HEK293 (cell line): ENCODE results near the gene MYT1.
"Not testable (repeated sequence)": the region's sequence is repeated elsewhere in the genome, so short reads cannot be mapped to it uniquely, and the experiment has no call there.

ENCODE experiments used
- CTCF ChIA-PET: fragments of 350-600 bp; formaldehyde crosslinking; extraction: SDS; loops from one replicate; lab custom pipeline; 2021; ENCODE audit warnings: antibody characterized with exemption; lab: Yijun Ruan, JAX
- POLR2A ChIA-PET: fragments of 300-600 bp; formaldehyde crosslinking; extraction: SDS; loops from one replicate; lab custom pipeline; 2020; ENCODE audit warnings: antibody characterized with exemption, inconsistent platforms; lab: Yijun Ruan, JAX
- H3K27ac ChIP-seq: fragments of 200-500 bp; sonication (Bioruptor generic); 2 replicates; pipeline ENCODE4 v1.5.1; 2014; ENCODE audit warnings: low read depth, low read length, control low read depth, inconsistent platforms; ENCODE audit errors: extremely low read depth
- H3K36me3 ChIP-seq, 2 experiments: fragments of 200-500 bp in 1 of 2; sonication (Bioruptor generic) in 1 of 2; 1 replicate in 1 of 2; 2 replicates in 1 of 2; pipeline ENCODE4 v1.5.1; 2014 to 2017; ENCODE audit warnings: inconsistent platforms in 2 of 2, low read length in 2 of 2; ENCODE audit not compliant: control insufficient read depth in 2 of 2, insufficient read depth in 1 of 2
- H3K4me1 ChIP-seq: fragments of 200-500 bp; sonication (Bioruptor generic); 2 replicates; pipeline ENCODE4 v1.5.1; 2014; ENCODE audit warnings: mild to moderate bottlenecking, low read length, inconsistent platforms; ENCODE audit not compliant: control insufficient read depth, insufficient read depth
- H3K4me3 ChIP-seq: 2 replicates; pipeline ENCODE4 v1.5.1; 2011; ENCODE audit warnings: low read depth, mild to moderate bottlenecking, control low read depth, low read length, moderate library complexity
- H3K9me3 ChIP-seq: fragments of 200-500 bp; sonication (Bioruptor generic); 2 replicates; pipeline ENCODE4 v1.5.1; 2014; ENCODE audit warnings: low read depth, low read length, inconsistent platforms; ENCODE audit not compliant: control insufficient read depth, insufficient read depth
- IKZF3 ChIP-seq: fragments of 450-650 bp; IDR thresholded peaks from 2 replicates; pipeline ENCODE4 v1.5.0; 2018; ENCODE audit warnings: missing biosample characterization, mild to moderate bottlenecking, missing genetic modification characterization, moderate library complexity
- MZF1 ChIP-seq: fragments of 450-650 bp; formaldehyde crosslinking; IDR thresholded peaks from 2 replicates; pipeline ENCODE4 v1.5.1; 2017; ENCODE audit warnings: missing biosample characterization, missing genetic modification characterization, borderline replicate concordance
- REPIN1 ChIP-seq: fragments of 450-650 bp; formaldehyde crosslinking; IDR thresholded peaks from 2 replicates; pipeline ENCODE4 v1.5.1; 2017; ENCODE audit warnings: missing biosample characterization, missing genetic modification characterization, low read depth
- WT1 ChIP-seq: fragments of 450-650 bp; formaldehyde crosslinking; IDR thresholded peaks from 2 replicates; pipeline ENCODE4 v1.5.1; 2016; ENCODE audit warnings: missing biosample characterization, missing genetic modification characterization
- ZBTB48 ChIP-seq: fragments of 450-650 bp; formaldehyde crosslinking; IDR thresholded peaks from 2 replicates; pipeline ENCODE4 v1.5.1; 2016; ENCODE audit warnings: missing biosample characterization, missing genetic modification characterization
- ZNF175 ChIP-seq: fragments of 450-650 bp; formaldehyde crosslinking; IDR thresholded peaks from 2 replicates; pipeline ENCODE4 v1.5.1; 2016; ENCODE audit warnings: missing biosample characterization, missing genetic modification characterization
- ZNF24 ChIP-seq: fragments of 450-650 bp; formaldehyde crosslinking; IDR thresholded peaks from 2 replicates; pipeline ENCODE4 v1.5.1; 2016; ENCODE audit warnings: missing biosample characterization, missing genetic modification characterization
- ZNF302 ChIP-seq: fragments of 450-650 bp; formaldehyde crosslinking; IDR thresholded peaks from 2 replicates; pipeline ENCODE4 v1.5.1; 2016; ENCODE audit warnings: missing biosample characterization, missing genetic modification characterization, low read depth
- ZNF366 ChIP-seq: fragments of 450-650 bp; formaldehyde crosslinking; conservative IDR thresholded peaks from 2 replicates; pipeline ENCODE4 v1.5.1; 2016; ENCODE audit warnings: missing biosample characterization, missing genetic modification characterization
- ZNF596 ChIP-seq: fragments of 450-650 bp; IDR thresholded peaks from 2 replicates; pipeline ENCODE4 v1.5.0; 2018; ENCODE audit warnings: missing biosample characterization, mild to moderate bottlenecking, missing genetic modification characterization, moderate library complexity
- ZNF747 ChIP-seq: fragments of 450-650 bp; formaldehyde crosslinking; IDR thresholded peaks from 2 replicates; pipeline ENCODE4 v1.5.1; 2016; ENCODE audit warnings: missing biosample characterization, missing genetic modification characterization
- ZNF776 ChIP-seq: fragments of 450-650 bp; formaldehyde crosslinking; IDR thresholded peaks from 2 replicates; pipeline ENCODE4 v1.5.0; 2017; ENCODE audit warnings: missing biosample characterization, missing genetic modification characterization, borderline replicate concordance
- TF ChIP-seq, protein P1 (sequence below): fragments of 450-650 bp; IDR thresholded peaks from 2 replicates; pipeline ENCODE4 v1.5.1; 2018; ENCODE audit warnings: missing biosample characterization, missing genetic modification characterization
- TF ChIP-seq, protein P2 (sequence below): fragments of 450-650 bp; formaldehyde crosslinking; IDR thresholded peaks from 2 replicates; pipeline ENCODE4 v1.5.1; 2017; ENCODE audit warnings: missing biosample characterization, missing genetic modification characterization

The MYT1 gene

DNA sequence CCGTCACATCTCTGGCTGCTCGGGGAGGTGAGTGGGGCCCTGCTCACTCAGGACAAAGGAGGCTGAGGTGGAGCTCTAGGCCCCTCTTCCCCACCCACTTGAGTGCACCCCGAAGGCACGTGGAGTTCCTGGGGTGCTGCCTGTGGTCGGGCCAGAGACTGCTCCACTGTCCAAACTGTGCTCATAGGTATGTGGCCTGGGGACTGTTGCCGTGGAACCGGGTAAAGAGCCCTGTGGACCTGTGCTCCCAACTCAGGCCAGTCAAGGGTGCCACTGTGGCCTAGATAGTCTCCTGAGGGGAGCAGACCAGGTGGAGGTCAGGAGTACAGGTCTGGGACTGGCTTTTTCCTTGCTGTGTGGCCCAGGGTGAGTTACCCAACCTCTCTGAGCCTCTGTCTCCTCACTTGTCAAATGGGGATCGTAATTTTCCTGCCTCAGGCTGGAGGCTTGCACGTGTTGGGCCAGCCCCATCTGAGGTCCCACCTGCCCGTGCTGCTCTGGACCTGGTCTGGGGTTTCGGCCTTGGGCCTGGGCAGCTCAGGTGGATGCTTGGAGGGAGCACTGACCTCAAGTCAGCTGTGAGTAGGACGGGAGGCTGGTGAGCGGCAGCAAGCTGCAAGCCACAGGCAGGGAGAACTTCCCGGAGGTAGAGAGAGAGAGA is 44.4 kb upstream of the MYT1 start (continued):
- no peak for TF ChIP-seq MZF1

DNA sequence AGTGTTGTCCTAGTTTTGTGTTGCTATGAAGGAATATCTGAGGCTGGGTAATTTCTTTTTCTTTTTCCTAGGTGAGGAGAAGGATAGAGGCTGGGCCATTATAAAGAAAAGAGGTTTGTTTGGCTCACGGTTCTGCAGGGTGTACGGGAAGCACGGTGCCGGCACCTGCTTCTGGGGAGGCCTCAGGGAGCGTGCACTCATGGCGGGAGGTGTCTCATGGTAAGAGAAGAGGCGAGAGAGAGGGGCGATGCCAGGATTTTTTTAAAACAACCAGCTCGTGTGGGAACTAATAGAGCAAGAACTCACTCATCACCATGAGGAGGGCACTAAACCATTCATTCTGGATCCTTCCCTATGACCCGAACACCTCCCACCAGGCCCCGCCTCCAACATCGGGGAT is 42.7 kb upstream of the MYT1 start:
- Histone ChIP-seq H3K27ac (no peak overlapping the region), H3K9me3 (no peaks in the 10 kb centered on the region), H3K4me1 (no peaks in the 10 kb centered on the region), H3K4me3 (no peak overlapping the region), H3K36me3 (no peaks in the 10 kb centered on the region)
- POLR2A ChIA-PET, result interaction anchor here (0.9 kb wide), 1 partner anchor 583 kb away, joined by 5 read pairs; no protein-coding TSS in a partner anchor
- TF ChIP-seq ZNF302 (no peak), IKZF3 (tag by site-specific recombination) (no peak), REPIN1 (tag by site-specific recombination) (no peak), ZNF747 (tag by site-specific recombination) (no peak), ZNF776 (tag by site-specific recombination) (no peak), ZNF24 (no peak), ZNF596 (tag by site-specific recombination) (no peak), WT1 (no peak), ZNF175 (tag by site-specific recombination) (no peak), ZBTB48 (tag by site-specific recombination) (no peak), ZNF366 (tag by site-specific recombination) (no peak)
- TF ChIP-seq, protein P1, sequence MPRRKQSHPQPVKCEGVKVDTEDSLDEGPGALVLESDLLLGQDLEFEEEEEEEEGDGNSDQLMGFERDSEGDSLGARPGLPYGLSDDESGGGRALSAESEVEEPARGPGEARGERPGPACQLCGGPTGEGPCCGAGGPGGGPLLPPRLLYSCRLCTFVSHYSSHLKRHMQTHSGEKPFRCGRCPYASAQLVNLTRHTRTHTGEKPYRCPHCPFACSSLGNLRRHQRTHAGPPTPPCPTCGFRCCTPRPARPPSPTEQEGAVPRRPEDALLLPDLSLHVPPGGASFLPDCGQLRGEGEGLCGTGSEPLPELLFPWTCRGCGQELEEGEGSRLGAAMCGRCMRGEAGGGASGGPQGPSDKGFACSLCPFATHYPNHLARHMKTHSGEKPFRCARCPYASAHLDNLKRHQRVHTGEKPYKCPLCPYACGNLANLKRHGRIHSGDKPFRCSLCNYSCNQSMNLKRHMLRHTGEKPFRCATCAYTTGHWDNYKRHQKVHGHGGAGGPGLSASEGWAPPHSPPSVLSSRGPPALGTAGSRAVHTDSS (tag by site-specific recombination), result no peak
- CTCF ChIA-PET, result interaction anchor here (1.1 to 3.5 kb wide), 7 partner anchors 10 to 141 kb away, joined by 3 to 35 read pairs (median 10); partner anchors contain the start of genes LKAAEAR1, PRPF6 and SAMD10

DNA sequence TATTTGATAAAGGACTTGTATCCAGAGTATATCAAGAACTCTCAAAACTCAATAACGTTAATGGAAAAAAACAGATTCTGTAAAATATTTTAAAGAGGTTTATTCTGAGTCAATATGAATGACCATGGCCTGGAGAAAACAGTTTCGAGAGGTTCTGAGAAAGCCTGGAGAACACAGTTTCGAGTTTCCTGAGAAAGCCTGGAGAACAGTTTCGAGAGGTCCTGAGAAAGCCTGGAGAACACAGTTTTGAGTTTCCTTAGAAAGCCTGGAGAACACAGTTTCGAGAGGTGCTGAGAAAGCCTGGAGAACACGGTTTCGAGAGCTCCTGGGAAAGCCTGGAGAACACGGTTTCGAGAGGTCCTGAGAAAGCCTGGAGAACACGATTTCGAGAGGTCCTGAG is 41.3 kb upstream of the MYT1 start:
- H3K4me3 ChIP-seq, POLR2A ChIA-PET, H3K27ac ChIP-seq, H3K9me3 ChIP-seq, H3K4me1 ChIP-seq, H3K36me3 ChIP-seq: not testable (repeated sequence)
- TF ChIP-seq, protein P2, sequence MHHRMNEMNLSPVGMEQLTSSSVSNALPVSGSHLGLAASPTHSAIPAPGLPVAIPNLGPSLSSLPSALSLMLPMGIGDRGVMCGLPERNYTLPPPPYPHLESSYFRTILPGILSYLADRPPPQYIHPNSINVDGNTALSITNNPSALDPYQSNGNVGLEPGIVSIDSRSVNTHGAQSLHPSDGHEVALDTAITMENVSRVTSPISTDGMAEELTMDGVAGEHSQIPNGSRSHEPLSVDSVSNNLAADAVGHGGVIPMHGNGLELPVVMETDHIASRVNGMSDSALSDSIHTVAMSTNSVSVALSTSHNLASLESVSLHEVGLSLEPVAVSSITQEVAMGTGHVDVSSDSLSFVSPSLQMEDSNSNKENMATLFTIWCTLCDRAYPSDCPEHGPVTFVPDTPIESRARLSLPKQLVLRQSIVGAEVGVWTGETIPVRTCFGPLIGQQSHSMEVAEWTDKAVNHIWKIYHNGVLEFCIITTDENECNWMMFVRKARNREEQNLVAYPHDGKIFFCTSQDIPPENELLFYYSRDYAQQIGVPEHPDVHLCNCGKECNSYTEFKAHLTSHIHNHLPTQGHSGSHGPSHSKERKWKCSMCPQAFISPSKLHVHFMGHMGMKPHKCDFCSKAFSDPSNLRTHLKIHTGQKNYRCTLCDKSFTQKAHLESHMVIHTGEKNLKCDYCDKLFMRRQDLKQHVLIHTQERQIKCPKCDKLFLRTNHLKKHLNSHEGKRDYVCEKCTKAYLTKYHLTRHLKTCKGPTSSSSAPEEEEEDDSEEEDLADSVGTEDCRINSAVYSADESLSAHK (tag by site-specific recombination), result peak; percentile 97
- CTCF ChIA-PET, result interaction anchor here (0.8 to 1.6 kb wide), 2 partner anchors 23 to 38 kb away, joined by 3 to 6 read pairs; no protein-coding TSS in a partner anchor

DNA sequence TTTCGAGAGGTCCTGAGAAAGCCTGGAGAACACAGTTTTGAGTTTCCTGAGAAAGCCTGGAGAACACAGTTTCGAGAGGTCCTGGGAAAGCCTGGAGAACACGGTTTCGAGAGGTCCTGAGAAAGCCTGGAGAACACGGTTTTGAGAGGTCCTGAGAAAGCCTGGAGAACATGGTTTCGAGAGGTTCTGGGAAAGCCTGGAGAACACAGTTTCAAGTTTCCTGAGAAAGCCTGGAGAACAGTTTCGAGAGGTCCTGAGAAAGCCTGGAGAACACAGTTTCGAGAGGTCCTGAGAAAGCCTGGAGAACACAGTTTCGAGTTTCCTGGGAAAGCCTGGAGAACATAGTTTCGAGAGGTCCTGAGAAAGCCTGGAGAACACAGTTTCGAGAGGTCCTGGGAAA is 40.7 kb upstream of the MYT1 start:
- CTCF ChIA-PET, H3K9me3 ChIP-seq, H3K27ac ChIP-seq, POLR2A ChIA-PET, H3K4me1 ChIP-seq, H3K36me3 ChIP-seq, H3K4me3 ChIP-seq: not testable (repeated sequence)
- TF ChIP-seq, protein P2 (tag by site-specific recombination), result peak; percentile 96
